Breast epithelium (tissue), 4 donors: ENCODE results near the gene LTB4R. TPM values are rescaled to one million over a fixed set of nuclear protein-coding genes. Genes with fewer than 3 reads are reported as not detected.

Experiments
- DNase-seq, 2 donors: peaks; one replicate each; pipeline ENCODE4 v3.0.0-alpha.2; 2019; ENCODE audit warnings: low spot score in 2 of 2
- H3K27ac ChIP-seq, 2 donors: fragments of 200-600 bp; sonication (generic) in 1 of 2; one replicate each; pipeline ENCODE4 v1.5.1; 2016 to 2019; ENCODE audit warnings: mild to moderate bottlenecking in 1 of 2
- H3K27me3 ChIP-seq, 2 donors: fragments of 200-600 bp; sonication (generic) in 1 of 2; one replicate each; pipeline versions ENCODE4 v1.5.1 to v1.6.0; 2017 to 2019; ENCODE audit warnings: control low read depth in 1 of 2, mild to moderate bottlenecking in 1 of 2
- H3K36me3 ChIP-seq: fragments of 200-600 bp; one replicate; pipeline ENCODE4 v1.5.1; 2019
- H3K4me1 ChIP-seq, 2 donors: fragments of 200-600 bp; sonication (generic); one replicate each; pipeline ENCODE4 v1.5.1; 2016 to 2019; ENCODE audit warnings: control low read depth in 1 of 2
- H3K4me3 ChIP-seq, 3 donors: fragments of 200-600 bp; sonication (generic); 1 replicate in 2 of 3; 2 replicates in 1 of 3; pipeline ENCODE4 v1.5.1; 2016 to 2019; ENCODE audit warnings: mild to moderate bottlenecking in 3 of 3, moderate library complexity in 2 of 3
- H3K9me3 ChIP-seq, 2 donors: fragments of 200-600 bp; sonication (generic) in 1 of 2; one replicate each; pipeline ENCODE4 v1.5.1; 2016 to 2019; ENCODE audit warnings: control low read depth in 1 of 2
- CTCF ChIP-seq, 3 donors: fragments of 450-650 bp; IDR thresholded peaks; one replicate each; pipeline ENCODE4 v1.5.1; 2016 to 2017; ENCODE audit warnings: antibody characterized with exemption in 3 of 3, mild to moderate bottlenecking in 3 of 3, moderate library complexity in 3 of 3
- POLR2A ChIP-seq: fragments of 450-650 bp; IDR thresholded peaks from one replicate; pipeline ENCODE4 v1.6.1; 2016; ENCODE audit warnings: antibody characterized with exemption, mild to moderate bottlenecking, moderate library complexity
- POLR2AphosphoS5 ChIP-seq, 3 donors: sonication (generic); formaldehyde crosslinking; IDR thresholded peaks; one replicate each; pipeline ENCODE4 v1.6.1; 2017; ENCODE audit warnings: antibody characterized with exemption in 3 of 3
- intact Hi-C: fragments of 100-400 bp; cut with DNase I; formaldehyde crosslinking; loops from one replicate; pipeline ENCODE4 v1.15.1; 2023; ENCODE audit warnings: low total_unique reads
- total RNA-seq, 3 donors: library from RNA; depleted of rRNA; stranded (reverse); fragments of >200 nt; gene quantifications; one replicate each; pipeline ENCODE4 v1.1.0, GENCODE V29; 2016

Gene LTB4R
- total RNA-seq, 3 donors from 2014 or later: 5.7 to 18.4 (median 12.8) TPM

DNA sequence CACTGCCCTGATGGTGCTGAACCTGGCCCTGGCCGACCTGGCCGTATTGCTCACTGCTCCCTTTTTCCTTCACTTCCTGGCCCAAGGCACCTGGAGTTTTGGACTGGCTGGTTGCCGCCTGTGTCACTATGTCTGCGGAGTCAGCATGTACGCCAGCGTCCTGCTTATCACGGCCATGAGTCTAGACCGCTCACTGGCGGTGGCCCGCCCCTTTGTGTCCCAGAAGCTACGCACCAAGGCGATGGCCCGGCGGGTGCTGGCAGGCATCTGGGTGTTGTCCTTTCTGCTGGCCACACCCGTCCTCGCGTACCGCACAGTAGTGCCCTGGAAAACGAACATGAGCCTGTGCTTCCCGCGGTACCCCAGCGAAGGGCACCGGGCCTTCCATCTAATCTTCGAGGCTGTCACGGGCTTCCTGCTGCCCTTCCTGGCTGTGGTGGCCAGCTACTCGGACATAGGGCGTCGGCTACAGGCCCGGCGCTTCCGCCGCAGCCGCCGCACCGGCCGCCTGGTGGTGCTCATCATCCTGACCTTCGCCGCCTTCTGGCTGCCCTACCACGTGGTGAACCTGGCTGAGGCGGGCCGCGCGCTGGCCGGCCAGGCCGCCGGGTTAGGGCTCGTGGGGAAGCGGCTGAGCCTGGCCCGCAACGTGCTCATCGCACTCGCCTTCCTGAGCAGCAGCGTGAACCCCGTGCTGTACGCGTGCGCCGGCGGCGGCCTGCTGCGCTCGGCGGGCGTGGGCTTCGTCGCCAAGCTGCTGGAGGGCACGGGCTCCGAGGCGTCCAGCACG lies 4.7 kb downstream of the LTB4R start:
- Histone ChIP-seq H3K4me1 (peaks cover 2 to 6% of the 10 kb centered on the region in 2 donors), H3K27me3 (no peaks in the 10 kb centered on the region), H3K9me3 (no peaks in the 10 kb centered on the region), H3K4me3 (peak overlapping the region in 1 of 3 donors; percentile 27), H3K27ac (peak overlapping the region in 1 of 2 donors; percentile 80), H3K36me3 (no peaks in the 10 kb centered on the region)
- no peak for TF ChIP-seq POLR2A
- TF ChIP-seq CTCF (IDR thresholded peaks at IDR 0.05): no peak
- no peak for TF ChIP-seq POLR2AphosphoS5 (IDR thresholded peaks at IDR 0.05)
- DNase-seq: no peak
- intact Hi-C loops: no loop called here

GRCh38 chr14:24316597-24316950 lies 5.3 kb downstream of the LTB4R start:
- no peak for TF ChIP-seq CTCF (IDR thresholded peaks at IDR 0.05)
- no peak for TF ChIP-seq POLR2AphosphoS5 (IDR thresholded peaks at IDR 0.05)
- no peak for TF ChIP-seq POLR2A
- intact Hi-C loops: no loop called here

DNA sequence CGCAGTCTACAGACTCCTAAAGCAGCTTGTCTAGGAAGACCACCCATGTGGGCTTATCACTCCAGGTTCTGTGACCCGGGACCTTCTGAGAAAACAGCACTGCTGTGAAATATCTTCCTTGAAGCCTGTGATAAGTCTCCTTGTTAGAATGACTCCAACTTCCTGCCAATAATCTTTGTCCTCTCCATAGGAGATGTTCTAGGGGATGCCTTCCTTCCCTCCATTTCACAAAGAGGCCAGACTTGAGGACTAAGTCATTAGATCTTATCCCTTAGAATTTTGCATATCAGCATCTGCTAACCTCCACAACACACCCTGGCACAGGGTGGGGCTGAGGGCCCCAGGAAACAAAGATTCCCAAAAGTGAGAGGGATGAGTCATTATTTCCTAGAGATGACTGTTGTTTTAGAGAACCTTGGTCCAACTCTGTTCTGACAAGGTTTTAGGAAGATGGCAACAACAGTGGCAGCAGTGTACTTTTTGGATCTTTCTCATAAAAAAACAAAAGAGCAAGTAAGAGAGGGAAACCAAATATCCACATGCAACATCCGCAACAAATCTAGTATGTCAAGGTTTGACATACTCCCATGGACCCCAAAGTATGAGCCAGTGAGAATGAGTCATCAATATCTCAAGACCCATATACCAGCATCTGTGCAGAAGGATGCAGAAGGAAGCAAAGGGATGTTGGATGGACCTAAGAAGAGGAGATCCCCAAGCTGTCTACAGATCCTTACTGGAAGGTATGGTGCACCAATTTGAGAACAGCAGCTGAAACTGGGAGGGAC lies 6.0 kb downstream of the LTB4R start:
- Histone ChIP-seq H3K4me3 (no peak overlapping the region), H3K27me3 (no peaks in the 10 kb centered on the region), H3K27ac (peak overlapping the region in 1 of 2 donors; percentile 80), H3K4me1 (peaks cover 0 to 2% of the 10 kb centered on the region in 2 donors), H3K9me3 (no peaks in the 10 kb centered on the region), H3K36me3 (no peaks in the 10 kb centered on the region)
- intact Hi-C loops: no loop called here
- DNase-seq: no peak
- TF ChIP-seq POLR2AphosphoS5 (IDR thresholded peaks at IDR 0.05) (no peak), CTCF (IDR thresholded peaks at IDR 0.05) (no peak), POLR2A (no peak)

More at GRCh38 chr14:24316597-24316950, 5.3 kb downstream of the LTB4R start:
- H3K27me3 ChIP-seq: no peaks in the 10 kb centered on the region
- H3K27ac ChIP-seq: peak overlapping the region in 1 of 2 donors; percentile 80
- no peaks in the 10 kb centered on the region for H3K36me3 ChIP-seq
- peaks cover 2 to 6% of the 10 kb centered on the region in 2 donors for H3K4me1 ChIP-seq
- no peak for DNase-seq
- H3K9me3 ChIP-seq: no peaks in the 10 kb centered on the region
- peak overlapping the region in 1 of 3 donors; percentile 27 for H3K4me3 ChIP-seq

DNA sequence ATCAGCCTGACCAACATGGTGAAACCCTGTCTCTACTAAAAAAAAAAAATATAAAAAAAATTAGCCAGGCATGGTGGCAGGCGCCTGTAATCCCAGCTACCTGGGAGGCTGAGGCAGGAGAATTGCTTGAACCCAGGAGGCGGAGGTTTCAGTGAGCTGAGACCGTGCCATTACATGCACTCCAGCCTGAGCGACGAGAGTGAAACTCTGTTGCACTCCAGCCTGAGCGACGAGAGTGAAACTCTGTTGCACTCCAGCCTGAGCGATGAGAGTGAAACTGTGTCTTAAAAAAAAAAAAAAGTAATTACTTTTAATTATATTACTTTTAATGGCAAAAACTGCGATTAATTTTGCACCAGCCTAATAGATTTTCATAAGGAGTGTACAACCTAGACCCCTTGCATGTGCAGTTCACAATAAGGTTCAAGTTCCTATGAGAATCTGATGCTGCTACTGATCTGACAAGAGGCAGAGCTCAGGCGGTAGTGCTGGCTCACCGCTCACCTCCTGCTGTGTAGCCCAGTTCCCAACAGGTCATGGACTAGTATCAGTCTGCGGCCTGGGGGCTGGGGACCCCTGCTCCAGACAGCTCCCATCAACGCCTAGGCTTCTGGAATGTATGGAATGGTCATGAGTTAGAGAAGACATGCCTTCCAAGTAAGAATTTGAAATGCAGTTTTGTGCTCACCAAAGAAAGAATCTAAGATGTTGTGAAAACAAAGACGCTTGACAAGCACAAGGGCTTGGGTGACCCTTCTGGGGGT lies 10.1 kb downstream of the LTB4R start:
- intact Hi-C loops: no loop called here
- Histone ChIP-seq H3K27me3 (no peaks in the 10 kb centered on the region), H3K4me3 (no peak overlapping the region), H3K36me3 (no peaks in the 10 kb centered on the region), H3K27ac (no peak overlapping the region), H3K9me3 (no peaks in the 10 kb centered on the region), H3K4me1 (peaks cover 0 to 1% of the 10 kb centered on the region in 2 donors)
- TF ChIP-seq POLR2A (no peak), CTCF (IDR thresholded peaks at IDR 0.05) (no peak), POLR2AphosphoS5 (IDR thresholded peaks at IDR 0.05) (no peak)
- DNase-seq: no peak
